ENCODE measurements around the gene RSRC1. TPM values are rescaled to one million over a fixed set of nuclear protein-coding genes. Genes with fewer than 3 reads are reported as not detected.

RSRC1 gene
- total and polyA plus RNA-seq, 2 of the 8 experiments (the other 6 are each of a cell fraction or from before 2014, with no cell fraction given) = 2.0 to 27.9 TPM

DNA sequence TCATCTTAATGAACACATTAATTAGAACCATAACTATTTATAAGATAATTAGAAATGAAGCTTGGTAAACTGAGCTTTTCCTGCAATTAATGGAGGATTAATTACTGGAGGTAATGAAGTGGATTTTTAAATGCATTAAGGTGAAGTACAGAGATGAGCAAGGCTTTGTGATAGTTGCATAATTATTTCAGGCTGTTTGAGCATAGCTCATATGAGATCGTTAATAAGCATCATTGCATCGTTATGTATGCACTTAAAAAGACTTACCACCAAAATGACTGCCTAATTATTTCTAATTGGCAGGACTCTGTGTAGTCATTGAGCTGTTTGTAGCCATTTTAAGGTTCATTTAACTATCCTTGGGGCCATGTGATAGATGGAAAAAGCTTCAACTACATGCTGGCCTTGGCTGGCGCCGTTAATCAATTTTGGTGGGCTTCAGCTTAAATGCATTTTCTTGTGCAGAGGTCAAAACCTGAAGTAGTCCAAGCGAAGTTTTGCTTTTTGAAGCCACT lies 55.3 kb downstream of the RSRC1 start:
- 94% methylated on average over 5 of the region's 5 CpGs; no CpG with 5 or more reads in 1 of the 2 experiments for WGBS, 2 experiments (ENCODE audit: extremely low coverage in 1 of 2, insufficient coverage in 1 of 2, insufficient read length in 1 of 2, insufficient replicate concordance in 2 of 2, low coverage in 1 of 2, low lambda C conversion rate in 2 of 2, missing lambda C conversion rate in 1 of 2)
- CTCF ChIA-PET (ENCODE audit: partially characterized antibody) = interaction anchor here (0.5 to 1.2 kb wide), 2 partner anchors 78 to 149 kb away, joined by 3 read pairs; no protein-coding TSS in a partner anchor
- H3K23me2 ChIP-seq (ENCODE audit: low read depth, low read length) = no peaks in the 10 kb centered on the region
- TF ChIP-seq SP1 (IDR thresholded peaks at IDR 0.05; ENCODE audit: low read depth, low read length) (no peak), SAP30 (IDR thresholded peaks at IDR 0.05; ENCODE audit: insufficient read depth, insufficient replicate concordance, low read length) (no peak), RNF2 (IDR thresholded peaks at IDR 0.05; ENCODE audit: borderline replicate concordance, low read depth, low read length, missing control alignments, poor library complexity, severe bottlenecking) (no peak), PHF8 (conservative IDR thresholded peaks at IDR 0.05; ENCODE audit: low read depth, low read length) (no peak), HDAC6 (IDR thresholded peaks at IDR 0.05; ENCODE audit: low read depth, low read length) (no peak), NANOG (IDR thresholded peaks at IDR 0.05; ENCODE audit: insufficient read depth, low read depth, low read length, poor library complexity, severe bottlenecking) (no peak), SP2 (IDR thresholded peaks at IDR 0.05; ENCODE audit: low read length) (no peak), CHD2 (IDR thresholded peaks at IDR 0.05; ENCODE audit: low read length) (no peak), MAFK (IDR thresholded peaks at IDR 0.05; ENCODE audit: low read depth, low read length) (no peak), FOSL1 (IDR thresholded peaks at IDR 0.05; ENCODE audit: insufficient read depth, low read depth, low read length) (no peak)

More for the DNA sequence above, 55.3 kb downstream of the RSRC1 start:
- Histone ChIP-seq H3K9me3 (ENCODE audit: insufficient read depth in 2 of 2, low read depth in 1 of 2, low read length in 1 of 2) (no peaks in the 10 kb centered on the region), H2BK15ac (ENCODE audit: low read length) (no peak overlapping the region), H3K18ac (ENCODE audit: extremely low read depth, low read length) (no peak overlapping the region), H3K4ac (replicated peaks; ENCODE audit: insufficient read length, low read depth, low read length) (no peak overlapping the region), H3K79me2 (ENCODE audit: control insufficient read depth in 1 of 2, insufficient read depth in 2 of 2, low read length in 2 of 2) (no peaks in the 10 kb centered on the region), H3K27me3 (replicated peaks in 1 of 4; ENCODE audit: control insufficient read depth in 3 of 4, extremely low read depth in 1 of 4, insufficient read depth in 3 of 4, low read length in 3 of 4) (no peaks in the 10 kb centered on the region), H2BK20ac (ENCODE audit: low read length) (no peak overlapping the region), H3K23ac (ENCODE audit: insufficient read length) (no peak overlapping the region), H4K91ac (replicated peaks; ENCODE audit: insufficient read length, low read length) (no peak overlapping the region), H2AFZ (ENCODE audit: low read length) (no peak overlapping the region), H3K27ac (ENCODE audit: low read depth, low read length) (no peak overlapping the region), H3K4me2 (ENCODE audit: insufficient read depth in 1 of 2, low read depth in 2 of 2, low read length in 2 of 2) (no peak overlapping the region), H3K9ac (replicated peaks in 1 of 4; ENCODE audit: extremely low read depth in 1 of 4, low read depth in 3 of 4, low read length in 3 of 4) (no peak overlapping the region), H2BK120ac (replicated peaks; ENCODE audit: low read depth, low read length) (no peak overlapping the region), H2AK5ac (ENCODE audit: low read depth, low read length) (no peak overlapping the region), H3K36me3 (ENCODE audit: control insufficient read depth in 2 of 4, insufficient read depth in 4 of 4, low read length in 3 of 4) (no peaks in the 10 kb centered on the region), H3K14ac (ENCODE audit: insufficient read length) (no peak overlapping the region), H3K79me1 (ENCODE audit: low read depth, low read length) (no peaks in the 10 kb centered on the region), H4K20me1 (replicated peaks in 1 of 2; ENCODE audit: control insufficient read depth in 1 of 2, insufficient read depth in 2 of 2, low read length in 2 of 2) (no peaks in the 10 kb centered on the region), H3K4me1 (replicated peaks in 1 of 4; ENCODE audit: control insufficient read depth in 3 of 4, insufficient read depth in 4 of 4, low read length in 3 of 4) (no peaks in the 10 kb centered on the region), H3K4me3 (ENCODE audit: extremely low read depth in 1 of 4, insufficient read depth in 2 of 4, low read depth in 3 of 4, low read length in 4 of 4) (no peak overlapping the region), H3K56ac (replicated peaks; ENCODE audit: insufficient read length, low read depth, low read length) (no peak overlapping the region), H4K5ac (ENCODE audit: insufficient read length, low read depth, low read length) (no peak overlapping the region), H4K8ac (ENCODE audit: extremely low read depth, insufficient read depth, low read length) (no peak overlapping the region), H2BK12ac (ENCODE audit: low read depth, low read length) (no peak overlapping the region), H2BK5ac (ENCODE audit: low read depth, low read length) (no peak overlapping the region)
- DNase-seq (ENCODE audit: low read depth in 1 of 2, low spot score in 2 of 2) = no peak
- FAIRE-seq = no peak
- POLR2A ChIA-PET (ENCODE audit: partially characterized antibody) = no interaction called here

All from H1 (cell line).